Right lobe of liver (tissue), 6 donors: ENCODE data around the gene ATF4. TPM values are rescaled to one million over a fixed set of nuclear protein-coding genes. Genes with fewer than 3 reads are reported as not detected.

Source experiments
- ATAC-seq, 4 donors: fragments of 200-7000 bp; cut with Tn5 transposase; one replicate each; pipeline ENCODE4 v1.9.1; 2020; ENCODE audit warnings: mild to moderate bottlenecking in 4 of 4, moderate library complexity in 4 of 4
- DNase-seq, 3 donors: peaks; one replicate each; pipeline ENCODE4 v3.0.0-alpha.2; 2020
- H3K27ac ChIP-seq, 3 donors: fragments of 200-600 bp; one replicate each; pipeline ENCODE4 v1.8.0; 2022
- H3K27me3 ChIP-seq, 2 donors: fragments of 200-600 bp; one replicate each; pipeline ENCODE4 v1.8.0; 2022
- H3K36me3 ChIP-seq, 4 donors: fragments of 200-600 bp; sonication (generic) in 1 of 4; one replicate each; pipeline versions ENCODE4 v1.5.1 to v1.8.0; 2017 to 2022; ENCODE audit warnings: control low read depth in 1 of 4
- H3K4me1 ChIP-seq, 4 donors: fragments of 200-600 bp; sonication (generic) in 1 of 4; one replicate each; pipeline versions ENCODE4 v1.5.1 to v1.8.0; 2017 to 2022; ENCODE audit warnings: control low read depth in 1 of 4
- H3K4me3 ChIP-seq, 3 donors: fragments of 200-600 bp; one replicate each; pipeline ENCODE4 v1.8.0; 2022
- H3K9me3 ChIP-seq, 4 donors: fragments of 200-600 bp; sonication (generic) in 1 of 4; one replicate each; pipeline versions ENCODE4 v1.5.1 to v1.8.0; 2017 to 2022; ENCODE audit warnings: control low read depth in 1 of 4
- CTCF ChIP-seq, 4 donors: fragments of 200-600 bp in 3 of 4; fragments of 450-650 bp in 1 of 4; IDR thresholded peaks; one replicate each; pipeline versions ENCODE4 v1.5.1 to v1.8.0; 2016 to 2022; ENCODE audit warnings: antibody characterized with exemption in 4 of 4, mild to moderate bottlenecking in 2 of 4
- POLR2A ChIP-seq: fragments of 450-650 bp; IDR thresholded peaks from one replicate; pipeline ENCODE4 v1.6.1; 2017; ENCODE audit warnings: antibody characterized with exemption, mild to moderate bottlenecking
- WGBS: methylation state at CpG from one replicate; pipeline ENCODE4 v1.1.6; 2018; ENCODE audit warnings: low coverage, low lambda C conversion rate; ENCODE audit not compliant: insufficient coverage; ENCODE audit errors: missing lambda C conversion rate; 5-methylcytosine and 5-hydroxymethylcytosine counted together
- intact Hi-C, 2 donors: fragments of 100-400 bp; cut with DNase I; formaldehyde crosslinking; loops; one replicate each; pipeline versions ENCODE4 v1.11.2 to v1.14.1; 2022
- total RNA-seq, 6 experiments: library from RNA; depleted of rRNA in 2 of 6; stranded (reverse); fragments of >200 nt in 2 of 6; fragmentation: NEBNext Ultra II Directional in 3 of 6; extraction: Animal tissue kit (Norgen Biotek cat#: 25700) in 3 of 6; gene quantifications; one replicate each; pipeline versions ENCODE4 v1.1.0 to v1.2.4, GENCODE V29; 2016 to 2023
- donor health status: DM: no; HTN: yes; CAD: no.
- donor health status: DM: no; HTN: no; CAD: no.
- donor health status: DM: no; HTN: no; CAD: no.
- donor health status: DM: no; HTN: yes; CAD: no.
- donor health status: DM: no; HTN: yes; CAD: no.

Gene ATF4
- total RNA-seq, 6 experiments from 2014 or later: 114 to 187 (median 157) TPM

- no peak overlapping the region for H3K4me3 ChIP-seq
- ATAC-seq: no peak
Measured at GRCh38 chr22:39487826-39488520, 32.4 kb upstream of the ATF4 start.

GRCh38 chr22:39488563-39489083 is 31.7 kb upstream of the ATF4 start:
- ATAC-seq (no peak), DNase-seq (no peak)
- Histone ChIP-seq H3K4me1 (no peaks in the 10 kb centered on the region), H3K27ac (no peak overlapping the region), H3K27me3 (no peaks in the 10 kb centered on the region), H3K36me3 (no peaks in the 10 kb centered on the region), H3K4me3 (no peak overlapping the region), H3K9me3 (no peaks in the 10 kb centered on the region)
- TF ChIP-seq POLR2A: no peak
- no peak for TF ChIP-seq CTCF (IDR thresholded peaks at IDR 0.05)
- no CpG with 5 or more reads among the region's 39 CpGs for WGBS
- intact Hi-C loops: no loop called here

More at GRCh38 chr22:39487826-39488520, 32.4 kb upstream of the ATF4 start:
- Histone ChIP-seq H3K36me3 (no peaks in the 10 kb centered on the region), H3K27me3 (no peaks in the 10 kb centered on the region), H3K27ac (no peak overlapping the region), H3K9me3 (no peaks in the 10 kb centered on the region), H3K4me1 (no peaks in the 10 kb centered on the region)
- WGBS: 92% methylated on average over 5 of the region's 70 CpGs
- intact Hi-C loops: no loop called here
- no peak for TF ChIP-seq POLR2A
- no peak for TF ChIP-seq CTCF (IDR thresholded peaks at IDR 0.05)
- peak in 1 of 3 donors; percentile 55 for DNase-seq

GRCh38 chr22:39489094-39490068 is 31.0 kb upstream of the ATF4 start:
- TF ChIP-seq POLR2A: no peak
- no peak for TF ChIP-seq CTCF (IDR thresholded peaks at IDR 0.05)
- no peak overlapping the region for H3K4me3 ChIP-seq
- DNase-seq (no peak), ATAC-seq (peak in 3 of 4 donors; percentile 5 to 34 (median 9))
- intact Hi-C loops: loop anchor here in 1 of 2 donors (5.0 kb wide), 1 partner anchor 38 kb away; no protein-coding TSS in a partner anchor
- 68% methylated on average over 11 of the region's 17 CpGs for WGBS
- no peaks in the 10 kb centered on the region for H3K36me3 ChIP-seq
- H3K9me3 ChIP-seq: no peaks in the 10 kb centered on the region
- no peaks in the 10 kb centered on the region for H3K27me3 ChIP-seq
- H3K27ac ChIP-seq: no peak overlapping the region
- no peaks in the 10 kb centered on the region for H3K4me1 ChIP-seq

- H3K36me3 ChIP-seq: no peaks in the 10 kb centered on the region
- intact Hi-C loops: loop anchor here in 1 of 2 donors (5.0 kb wide), 1 partner anchor 37 kb away; no protein-coding TSS in a partner anchor
- WGBS: 22% methylated on average over 6 of the region's 13 CpGs
Measured at GRCh38 chr22:39490135-39490798, 30.1 kb upstream of the ATF4 start.

More at GRCh38 chr22:39490135-39490798, 30.1 kb upstream of the ATF4 start:
- TF ChIP-seq POLR2A: no peak
- no peak for TF ChIP-seq CTCF (IDR thresholded peaks at IDR 0.05)
- ATAC-seq: peak; percentile 88 to 96 (median 90)
- Histone ChIP-seq H3K4me1 (no peaks in the 10 kb centered on the region), H3K27me3 (no peaks in the 10 kb centered on the region), H3K4me3 (no peak overlapping the region), H3K9me3 (no peaks in the 10 kb centered on the region), H3K27ac (no peak overlapping the region)
- DNase-seq: peak; percentile 80 to 86 (median 86)
